ENCODE measurements around the gene GIPC2.

DNA sequence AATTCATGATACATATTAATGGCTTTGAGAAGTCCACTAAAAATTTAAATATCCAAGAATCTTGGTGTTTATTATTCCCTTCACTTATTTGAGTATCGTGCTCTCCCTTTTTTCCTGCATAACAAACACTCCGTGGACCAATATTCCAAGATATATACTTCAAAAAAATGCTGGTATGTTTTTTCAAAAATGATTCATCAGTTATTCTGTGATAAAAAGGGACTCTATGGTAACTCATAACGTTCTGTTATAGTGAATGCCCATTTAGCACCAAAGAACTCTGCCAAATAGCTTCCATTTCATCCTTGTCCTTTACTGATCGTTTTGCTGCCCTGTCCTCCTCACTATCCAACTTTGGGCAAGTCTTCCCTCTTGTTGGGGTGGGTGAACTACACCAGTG is 12.9 kb downstream of the GIPC2 start:
- TF ChIP-seq, protein P1, sequence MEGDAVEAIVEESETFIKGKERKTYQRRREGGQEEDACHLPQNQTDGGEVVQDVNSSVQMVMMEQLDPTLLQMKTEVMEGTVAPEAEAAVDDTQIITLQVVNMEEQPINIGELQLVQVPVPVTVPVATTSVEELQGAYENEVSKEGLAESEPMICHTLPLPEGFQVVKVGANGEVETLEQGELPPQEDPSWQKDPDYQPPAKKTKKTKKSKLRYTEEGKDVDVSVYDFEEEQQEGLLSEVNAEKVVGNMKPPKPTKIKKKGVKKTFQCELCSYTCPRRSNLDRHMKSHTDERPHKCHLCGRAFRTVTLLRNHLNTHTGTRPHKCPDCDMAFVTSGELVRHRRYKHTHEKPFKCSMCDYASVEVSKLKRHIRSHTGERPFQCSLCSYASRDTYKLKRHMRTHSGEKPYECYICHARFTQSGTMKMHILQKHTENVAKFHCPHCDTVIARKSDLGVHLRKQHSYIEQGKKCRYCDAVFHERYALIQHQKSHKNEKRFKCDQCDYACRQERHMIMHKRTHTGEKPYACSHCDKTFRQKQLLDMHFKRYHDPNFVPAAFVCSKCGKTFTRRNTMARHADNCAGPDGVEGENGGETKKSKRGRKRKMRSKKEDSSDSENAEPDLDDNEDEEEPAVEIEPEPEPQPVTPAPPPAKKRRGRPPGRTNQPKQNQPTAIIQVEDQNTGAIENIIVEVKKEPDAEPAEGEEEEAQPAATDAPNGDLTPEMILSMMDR (IDR thresholded peaks at IDR 0.05 in 2 of 3, conservative IDR thresholded peaks at IDR 0.05 in 1 of 3; ENCODE audit: control insufficient read depth in 2 of 3, extremely low read depth in 1 of 3, insufficient read depth in 1 of 3, low read depth in 3 of 3, low read length in 3 of 3) = no peak
- TF ChIP-seq RCOR1 (conservative IDR thresholded peaks at IDR 0.05; ENCODE audit: low read depth, low read length) (no peak), SP1 (IDR thresholded peaks at IDR 0.05; ENCODE audit: low read depth, low read length) (no peak), KDM1A (IDR thresholded peaks at IDR 0.05; ENCODE audit: borderline replicate concordance) (no peak), MXI1 (IDR thresholded peaks at IDR 0.05; ENCODE audit: low read depth, low read length) (no peak), EP300 (IDR thresholded peaks at IDR 0.05; ENCODE audit: borderline replicate concordance in 1 of 2, control insufficient read depth in 1 of 2, low read depth in 2 of 2, low read length in 2 of 2) (no peak), RELA (IDR thresholded peaks at IDR 0.05; ENCODE audit: borderline replicate concordance, partially characterized antibody) (no peak), POLR2AphosphoS5 (IDR thresholded peaks at IDR 0.05; ENCODE audit: low read length) (no peak), TCF3 (IDR thresholded peaks at IDR 0.05; ENCODE audit: borderline replicate concordance, insufficient read depth, low read depth, low read length) (no peak), TAF1 (IDR thresholded peaks at IDR 0.05; ENCODE audit: borderline replicate concordance, low read depth, low read length) (no peak), TCF12 (IDR thresholded peaks at IDR 0.05; ENCODE audit: low read depth, low read length) (no peak), ASH2L (IDR thresholded peaks at IDR 0.05; ENCODE audit: borderline replicate concordance, low read depth) (no peak), HDAC6 (IDR thresholded peaks at IDR 0.05; ENCODE audit: unreplicated experiment) (no peak)
- TF ChIP-seq, protein P2, sequence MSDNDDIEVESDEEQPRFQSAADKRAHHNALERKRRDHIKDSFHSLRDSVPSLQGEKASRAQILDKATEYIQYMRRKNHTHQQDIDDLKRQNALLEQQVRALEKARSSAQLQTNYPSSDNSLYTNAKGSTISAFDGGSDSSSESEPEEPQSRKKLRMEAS (IDR thresholded peaks at IDR 0.05; ENCODE audit: low read depth, low read length) = no peak

Data from GM12878 (cell line).